Activated CD4-positive, alpha-beta T cell treated with anti-CD3 and anti-CD28 coated beads, Interleukin-2, amount 10 ng/mL, durations not matched to agents 24 days and 14 days (primary cell): ENCODE results near the gene LRP8. TPM values are rescaled to one million over a fixed set of nuclear protein-coding genes. Genes with fewer than 3 reads are reported as not detected.

Source experiments
- DNase-seq: peaks from one replicate; pipeline ENCODE4 v3.0.0; 2022
- H3K27ac Mint-ChIP-seq: one replicate; pipeline ENCODE4 v1.8.0; 2022; ENCODE audit warnings: mild to moderate bottlenecking, mixed read lengths
- H3K27me3 Mint-ChIP-seq: one replicate; pipeline ENCODE4 v1.8.0; 2022; ENCODE audit warnings: mixed read lengths
- H3K36me3 Mint-ChIP-seq: one replicate; pipeline ENCODE4 v1.8.0; 2022; ENCODE audit warnings: low read depth, mild to moderate bottlenecking, mixed read lengths
- H3K4me1 Mint-ChIP-seq: one replicate; pipeline ENCODE4 v1.8.0; 2021; ENCODE audit warnings: mixed read lengths
- H3K4me3 Mint-ChIP-seq: one replicate; pipeline ENCODE4 v1.8.0; 2022; ENCODE audit warnings: mild to moderate bottlenecking, moderate library complexity, mixed read lengths
- H3K9me3 Mint-ChIP-seq: one replicate; pipeline ENCODE4 v1.8.0; 2021; ENCODE audit warnings: mixed read lengths
- intact Hi-C: fragments of 100-400 bp; cut with micrococcal nuclease; formaldehyde crosslinking; loops from one replicate; pipeline ENCODE4 v1.15.1; 2023
- total RNA-seq: library from RNA; stranded (reverse); gene quantifications from 2 replicates; pipeline ENCODE4 v1.2.3, GENCODE V29; 2022

Gene LRP8
- total RNA-seq, 1 donor from 2014 or later: 81.6 TPM

DNA sequence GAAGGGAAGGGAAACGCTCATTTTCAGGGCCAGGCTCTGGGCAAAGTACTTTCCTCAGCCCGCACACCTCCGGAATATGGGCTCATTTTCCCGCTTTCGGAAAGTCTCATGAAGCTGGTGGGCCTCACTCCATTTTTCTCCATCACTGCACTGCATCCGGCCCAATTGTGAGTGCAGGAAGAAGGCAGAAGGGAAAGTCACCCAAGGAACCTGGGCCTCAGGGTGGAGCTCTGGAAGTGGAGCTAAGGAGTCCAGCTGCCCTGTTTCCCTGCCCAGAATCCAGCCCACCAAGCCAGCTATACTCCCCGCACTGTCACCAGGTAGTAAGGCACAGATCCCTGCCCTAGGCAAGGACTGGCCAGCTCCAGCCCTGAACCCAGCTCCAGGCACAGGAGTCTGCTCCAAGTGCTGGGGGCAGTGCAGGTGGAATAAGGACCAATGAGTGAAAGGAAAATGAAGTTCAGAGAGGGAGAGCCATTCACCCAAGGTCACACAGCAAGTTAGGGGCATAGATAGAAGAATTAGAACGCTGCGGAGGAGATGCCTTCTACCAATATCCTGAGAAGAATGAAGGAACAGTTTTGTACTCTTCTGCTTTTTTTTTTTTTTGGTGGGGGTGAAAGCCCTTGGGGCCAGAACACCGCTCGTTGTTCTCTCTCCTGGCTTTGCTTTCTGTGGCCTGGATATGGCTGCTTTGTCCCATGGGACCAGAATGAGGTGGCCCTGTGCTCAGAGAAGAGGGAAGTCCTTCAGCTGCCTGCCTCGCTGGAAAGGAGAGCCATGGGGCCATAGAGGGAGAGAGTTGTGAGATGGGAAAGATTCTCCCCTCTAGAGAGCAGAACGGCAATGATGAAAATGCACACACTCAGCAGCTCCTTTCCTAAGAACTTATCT lies 10.0 kb downstream of the LRP8 start:
- Mint-ChIP-seq H3K4me1 (peaks cover 21% of the 10 kb centered on the region), H3K36me3 (peaks cover 38% of the 10 kb centered on the region), H3K4me3 (no peak overlapping the region), H3K27ac (no peak overlapping the region), H3K9me3 (no peaks in the 10 kb centered on the region), H3K27me3 (no peaks in the 10 kb centered on the region)
- DNase-seq: no peak
- intact Hi-C loops: no loop called here

DNA sequence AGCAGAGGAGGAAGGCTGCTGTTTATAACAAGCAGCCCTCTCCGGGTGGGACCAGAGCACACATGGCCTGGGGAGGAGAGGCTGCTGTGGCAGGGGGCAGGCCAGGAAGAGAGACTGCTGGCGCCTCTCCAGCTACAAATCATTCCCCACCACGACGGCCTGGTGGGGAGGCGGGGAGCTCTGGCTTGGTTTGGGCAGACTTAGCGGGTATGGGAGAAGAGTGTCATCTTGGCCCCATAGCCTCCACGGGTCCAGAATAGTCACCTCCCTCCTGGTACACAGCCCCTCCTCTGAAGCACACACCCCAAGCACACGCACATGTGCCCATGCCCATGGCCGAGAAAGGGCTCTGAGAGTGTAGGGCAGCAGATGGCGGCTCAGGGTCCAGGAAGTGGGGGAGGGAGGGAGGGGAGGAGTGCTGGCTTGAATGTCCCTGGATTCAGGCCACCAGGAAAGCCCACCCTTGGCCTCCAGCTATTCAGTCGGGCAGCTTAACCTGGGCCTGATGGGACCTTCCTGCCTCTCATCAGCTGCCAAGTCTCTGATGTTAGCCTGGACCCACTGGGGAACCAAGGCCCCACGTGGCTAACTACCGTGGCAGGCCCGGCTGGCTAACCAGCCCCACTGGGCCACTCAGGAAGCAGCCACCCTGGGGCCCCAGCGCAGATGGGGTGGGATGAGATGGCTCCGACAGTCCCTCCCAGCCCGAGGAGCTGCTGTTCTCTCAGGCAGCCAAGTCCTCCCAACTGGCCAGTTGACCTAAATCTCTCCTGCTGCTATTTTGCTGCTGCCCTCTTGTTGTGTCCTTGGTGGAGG lies 10.9 kb downstream of the LRP8 start:
- intact Hi-C loops: no loop called here
- H3K36me3 Mint-ChIP-seq: peaks cover 33% of the 10 kb centered on the region
- H3K27ac Mint-ChIP-seq: peak overlapping the region; percentile 8
- H3K4me3 Mint-ChIP-seq: no peak overlapping the region
- no peak for DNase-seq
- no peaks in the 10 kb centered on the region for H3K9me3 Mint-ChIP-seq
- H3K4me1 Mint-ChIP-seq: peaks cover 13% of the 10 kb centered on the region
- no peaks in the 10 kb centered on the region for H3K27me3 Mint-ChIP-seq

- H3K27ac Mint-ChIP-seq: peak overlapping the region; percentile 8
- intact Hi-C loops: no loop called here
These were observed 11.5 kb downstream of the LRP8 start for GRCh38 chr1:53316424-53316765.

DNA sequence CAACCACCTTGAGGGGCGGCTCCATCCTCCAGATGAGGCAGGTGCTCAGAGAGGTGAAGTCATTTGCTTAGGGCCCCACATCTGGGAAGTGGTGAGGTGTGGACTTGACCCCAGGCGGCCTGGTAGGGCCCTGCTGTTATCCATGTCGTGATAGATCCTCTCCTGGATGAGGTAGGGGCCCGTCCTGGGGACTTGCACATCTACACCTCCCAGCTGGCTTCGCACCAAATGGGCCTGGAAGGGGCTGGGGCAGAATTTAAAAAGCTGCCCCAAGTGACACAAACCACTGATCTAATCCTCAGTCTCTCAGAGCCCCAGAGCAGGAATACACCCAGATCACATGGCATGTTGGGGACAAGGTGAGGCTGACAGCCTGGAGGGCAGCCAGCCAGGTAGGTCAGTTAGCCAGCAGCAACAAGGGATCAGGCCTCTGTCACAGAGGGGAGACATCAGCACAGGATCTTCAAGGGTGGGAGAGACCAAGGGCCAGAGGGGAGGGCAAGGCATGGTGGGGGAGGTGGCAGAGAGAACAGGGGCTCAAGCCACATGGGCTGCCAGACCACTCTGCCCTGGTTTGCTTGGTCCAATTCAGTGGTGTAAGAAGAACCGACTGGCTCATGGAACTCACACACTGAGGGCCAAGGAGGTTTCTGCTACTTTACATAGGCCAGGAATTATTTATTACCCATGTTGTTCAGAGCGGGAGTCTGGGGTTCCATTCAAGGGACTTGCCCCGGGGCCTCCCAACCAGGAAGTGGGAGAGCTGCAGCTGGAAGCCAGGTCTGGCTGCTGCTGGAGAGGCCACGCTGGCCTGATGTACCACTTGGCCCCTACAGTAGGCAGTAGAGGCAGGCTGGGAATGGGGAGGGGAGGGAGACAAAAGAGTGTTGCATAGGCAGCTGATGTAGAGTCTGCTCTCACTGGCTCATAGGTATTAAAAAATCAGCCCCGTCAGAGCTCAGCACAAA lies 12.1 kb downstream of the LRP8 start:
- no peak for DNase-seq
- peaks cover 16% of the 10 kb centered on the region for H3K4me1 Mint-ChIP-seq
- intact Hi-C loops: no loop called here
- peaks cover 34% of the 10 kb centered on the region for H3K36me3 Mint-ChIP-seq
- peak overlapping the region; percentile 57 for H3K27ac Mint-ChIP-seq
- H3K27me3 Mint-ChIP-seq: no peaks in the 10 kb centered on the region
- H3K4me3 Mint-ChIP-seq: no peak overlapping the region
- no peaks in the 10 kb centered on the region for H3K9me3 Mint-ChIP-seq

More at GRCh38 chr1:53316424-53316765, 11.5 kb downstream of the LRP8 start:
- H3K4me1 Mint-ChIP-seq: peaks cover 16% of the 10 kb centered on the region
- peaks cover 37% of the 10 kb centered on the region for H3K36me3 Mint-ChIP-seq
- no peak for DNase-seq
- H3K27me3 Mint-ChIP-seq: no peaks in the 10 kb centered on the region
- H3K9me3 Mint-ChIP-seq: no peaks in the 10 kb centered on the region
- H3K4me3 Mint-ChIP-seq: no peak overlapping the region

DNA sequence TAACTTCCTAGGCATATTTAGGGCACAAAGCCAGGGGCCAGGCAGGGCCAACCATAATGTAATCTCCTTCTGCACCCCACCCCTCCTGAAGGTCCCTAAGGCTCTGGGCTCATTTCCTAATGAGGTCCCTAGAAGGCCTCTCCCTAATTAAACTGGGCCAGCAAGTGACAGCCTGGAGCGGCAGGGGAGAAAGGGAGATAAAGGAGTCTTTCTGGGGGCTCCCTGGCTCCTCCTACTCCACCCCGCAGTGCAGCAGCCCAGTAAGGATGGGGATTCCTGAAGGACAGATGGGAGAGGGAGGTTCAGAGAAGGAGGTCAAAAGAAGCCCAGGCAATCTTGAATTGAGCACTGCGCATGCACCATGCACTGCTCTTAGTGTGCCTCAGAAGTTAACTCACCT lies 12.8 kb downstream of the LRP8 start:
- H3K4me1 Mint-ChIP-seq: peaks cover 16% of the 10 kb centered on the region
- no peaks in the 10 kb centered on the region for H3K9me3 Mint-ChIP-seq
- intact Hi-C loops: no loop called here
- no peak overlapping the region for H3K27ac Mint-ChIP-seq
- H3K36me3 Mint-ChIP-seq: peaks cover 32% of the 10 kb centered on the region
- no peak overlapping the region for H3K4me3 Mint-ChIP-seq
- no peaks in the 10 kb centered on the region for H3K27me3 Mint-ChIP-seq
- no peak for DNase-seq

DNA sequence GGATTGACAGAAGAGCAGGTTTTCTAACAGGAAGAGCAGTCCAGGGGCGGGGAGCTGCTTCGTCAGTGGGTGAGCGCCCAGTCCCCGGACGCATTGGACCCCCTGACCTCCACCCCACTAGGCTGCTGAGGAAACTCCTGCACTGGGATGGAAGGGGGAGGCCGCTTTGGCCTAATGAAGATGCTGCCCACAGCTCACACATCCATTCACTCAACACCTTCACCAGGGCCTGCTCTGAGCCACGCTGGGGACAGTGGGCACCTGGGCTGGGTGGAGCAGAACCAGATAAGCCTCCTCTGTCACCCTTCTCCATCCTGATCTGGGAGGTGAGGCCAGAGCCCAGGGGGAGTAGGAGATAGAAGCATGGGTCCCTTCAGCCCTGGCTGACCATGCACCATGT lies 13.3 kb downstream of the LRP8 start:
- Mint-ChIP-seq H3K27me3 (no peaks in the 10 kb centered on the region), H3K4me3 (no peak overlapping the region), H3K4me1 (peaks cover 16% of the 10 kb centered on the region), H3K36me3 (peaks cover 30% of the 10 kb centered on the region), H3K9me3 (no peaks in the 10 kb centered on the region), H3K27ac (no peak overlapping the region)
- DNase-seq: no peak
- intact Hi-C loops: no loop called here

DNA sequence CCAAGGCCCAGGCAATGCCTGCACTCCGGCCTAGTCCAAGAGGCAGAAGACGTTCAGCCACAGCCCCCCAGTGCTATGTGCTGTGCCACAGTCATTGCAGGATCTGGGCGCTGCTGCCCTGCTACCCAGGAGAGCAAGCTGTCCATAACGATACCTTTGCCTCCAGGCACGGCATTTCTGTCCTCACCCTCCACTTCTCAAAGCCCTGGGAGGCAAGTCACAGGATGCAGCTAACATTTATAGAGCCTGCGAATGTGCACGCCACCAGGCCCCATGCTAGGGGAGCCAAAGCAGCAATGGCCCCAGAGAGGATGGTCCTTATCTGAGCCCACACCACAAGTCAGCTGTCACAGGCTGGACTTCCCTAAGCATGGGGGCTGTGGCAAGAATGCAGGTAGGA lies 13.8 kb downstream of the LRP8 start:
- no peak overlapping the region for H3K4me3 Mint-ChIP-seq
- H3K27ac Mint-ChIP-seq: no peak overlapping the region

GRCh38 chr1:53313556-53313955 lies 14.3 kb downstream of the LRP8 start:
- no peaks in the 10 kb centered on the region for H3K9me3 Mint-ChIP-seq
- peaks cover 16% of the 10 kb centered on the region for H3K4me1 Mint-ChIP-seq
- DNase-seq: no peak
- no peak overlapping the region for H3K27ac Mint-ChIP-seq
- H3K4me3 Mint-ChIP-seq: no peak overlapping the region
- H3K27me3 Mint-ChIP-seq: no peaks in the 10 kb centered on the region
- intact Hi-C loops: no loop called here
- H3K36me3 Mint-ChIP-seq: peaks cover 30% of the 10 kb centered on the region

More for the DNA sequence above, 13.8 kb downstream of the LRP8 start:
- intact Hi-C loops: no loop called here
- H3K9me3 Mint-ChIP-seq: no peaks in the 10 kb centered on the region
- DNase-seq: no peak
- H3K27me3 Mint-ChIP-seq: no peaks in the 10 kb centered on the region
- peaks cover 16% of the 10 kb centered on the region for H3K4me1 Mint-ChIP-seq
- H3K36me3 Mint-ChIP-seq: peaks cover 29% of the 10 kb centered on the region

- peaks cover 17% of the 10 kb centered on the region for H3K4me1 Mint-ChIP-seq
- peaks cover 23% of the 10 kb centered on the region for H3K36me3 Mint-ChIP-seq
- H3K9me3 Mint-ChIP-seq: no peaks in the 10 kb centered on the region
- H3K4me3 Mint-ChIP-seq: no peak overlapping the region
- no peak overlapping the region for H3K27ac Mint-ChIP-seq
- intact Hi-C loops: no loop called here
- no peak for DNase-seq
- H3K27me3 Mint-ChIP-seq: no peaks in the 10 kb centered on the region
These were observed 16.1 kb downstream of the LRP8 start for GRCh38 chr1:53311702-53312305.

- Mint-ChIP-seq H3K4me1 (peaks cover 22% of the 10 kb centered on the region), H3K9me3 (no peaks in the 10 kb centered on the region), H3K27me3 (no peaks in the 10 kb centered on the region), H3K27ac (no peak overlapping the region), H3K36me3 (peaks cover 20% of the 10 kb centered on the region), H3K4me3 (no peak overlapping the region)
- intact Hi-C loops: no loop called here
- no peak for DNase-seq
These were observed 16.8 kb downstream of the LRP8 start for GRCh38 chr1:53310847-53311681.

DNA sequence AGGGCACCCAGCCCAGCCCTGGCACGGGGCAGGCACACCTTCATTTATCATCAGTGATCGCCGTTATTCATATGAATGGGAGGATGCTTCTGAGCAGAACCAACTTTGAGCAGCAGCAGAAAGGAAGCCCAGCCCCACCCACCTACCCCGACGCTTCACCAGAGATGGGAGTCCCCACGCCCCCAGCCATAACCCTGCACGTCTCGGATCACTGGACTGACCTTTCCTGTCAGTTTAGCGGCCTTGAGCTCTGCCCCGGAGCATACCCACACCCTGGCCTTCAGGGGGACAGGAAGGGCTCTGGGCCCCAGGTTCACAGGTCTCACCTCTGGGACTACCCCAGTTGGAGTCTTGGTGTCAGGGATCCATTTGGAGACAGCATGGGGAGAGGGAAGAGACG lies 18.1 kb downstream of the LRP8 start:
- Mint-ChIP-seq H3K27ac (no peak overlapping the region), H3K9me3 (no peaks in the 10 kb centered on the region), H3K27me3 (no peaks in the 10 kb centered on the region), H3K36me3 (peaks cover 16% of the 10 kb centered on the region), H3K4me1 (peaks cover 23% of the 10 kb centered on the region), H3K4me3 (no peak overlapping the region)
- intact Hi-C loops: no loop called here
- DNase-seq: no peak

GRCh38 chr1:53308506-53308905 lies 19.4 kb downstream of the LRP8 start:
- Mint-ChIP-seq H3K27me3 (no peaks in the 10 kb centered on the region), H3K4me1 (peaks cover 20% of the 10 kb centered on the region), H3K9me3 (no peaks in the 10 kb centered on the region), H3K36me3 (peaks cover 17% of the 10 kb centered on the region), H3K27ac (no peak overlapping the region), H3K4me3 (no peak overlapping the region)
- no peak for DNase-seq
- intact Hi-C loops: no loop called here
